ENCODE measurements around the gene LRRC46.

LRRC46 gene

GRCh38 chr17:47870056-47870455 is 38.6 kb downstream of the LRRC46 start:
- TF ChIP-seq CTCF (IDR thresholded peaks at IDR 0.05; ENCODE audit: insufficient read depth, low read depth, low read length, missing control alignments) = no peak
- DNase-seq (ENCODE audit: low read depth) = no peak
- no peak overlapping the region for H3K4me3 ChIP-seq (ENCODE audit: low read length)

DNA sequence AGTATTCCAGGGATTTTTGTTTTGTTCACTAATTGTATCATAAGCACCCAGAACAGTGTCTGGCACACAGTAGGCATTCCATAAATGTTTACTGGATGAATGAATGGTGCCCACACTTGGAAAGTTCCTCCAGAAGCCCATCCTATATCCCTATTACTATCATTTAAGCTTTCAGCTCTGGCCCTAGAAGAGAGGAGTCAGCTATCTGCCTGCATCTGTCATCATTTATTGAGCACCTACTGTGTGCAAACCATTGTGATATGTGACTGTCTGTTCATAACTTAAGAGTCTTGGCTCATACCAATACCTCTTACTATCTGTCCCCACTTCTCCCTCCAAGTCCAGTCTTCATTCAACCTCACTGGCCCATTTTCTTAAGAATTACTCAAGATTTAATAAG is 39.6 kb downstream of the LRRC46 start:
- no peak for DNase-seq (ENCODE audit: low read depth)
- no peak overlapping the region for H3K4me3 ChIP-seq (ENCODE audit: low read length)
- TF ChIP-seq CTCF (IDR thresholded peaks at IDR 0.05; ENCODE audit: insufficient read depth, low read depth, low read length, missing control alignments) = no peak

GRCh38 chr17:47872019-47872650 is 40.7 kb downstream of the LRRC46 start:
- peak; percentile 56 for DNase-seq (ENCODE audit: low read depth)
- TF ChIP-seq CTCF (IDR thresholded peaks at IDR 0.05; ENCODE audit: insufficient read depth, low read depth, low read length, missing control alignments) = no peak
- H3K4me3 ChIP-seq (ENCODE audit: low read length) = no peak overlapping the region

DNA sequence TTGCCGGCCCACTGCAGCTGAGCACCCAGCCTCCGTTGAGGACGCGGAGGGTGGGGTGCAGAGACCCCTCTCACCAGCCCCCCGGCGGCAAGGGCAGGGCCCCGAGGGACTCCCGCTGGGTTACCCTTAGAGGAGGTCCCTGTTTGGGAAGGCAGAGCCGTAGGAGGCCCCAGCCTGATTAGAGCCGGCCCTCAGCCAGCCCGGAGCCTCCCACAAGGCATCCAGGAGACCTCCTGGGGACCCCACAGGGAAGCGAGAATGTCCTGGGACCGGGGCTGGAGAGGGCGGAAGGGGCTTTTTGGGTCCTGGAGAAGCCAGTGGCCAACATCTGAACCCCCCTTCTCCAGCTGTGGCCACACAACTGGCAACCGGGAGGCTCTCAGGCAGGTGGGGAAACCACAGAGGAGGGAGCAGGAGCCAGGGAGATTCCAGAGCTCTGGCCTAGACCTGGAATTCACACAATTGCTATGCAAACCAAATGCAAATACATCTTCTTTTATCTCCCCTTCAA is 41.2 kb downstream of the LRRC46 start:
- no peak for DNase-seq (ENCODE audit: low read depth)
- no peak for TF ChIP-seq CTCF (IDR thresholded peaks at IDR 0.05; ENCODE audit: insufficient read depth, low read depth, low read length, missing control alignments)
- no peak overlapping the region for H3K4me3 ChIP-seq (ENCODE audit: low read length)

DNA sequence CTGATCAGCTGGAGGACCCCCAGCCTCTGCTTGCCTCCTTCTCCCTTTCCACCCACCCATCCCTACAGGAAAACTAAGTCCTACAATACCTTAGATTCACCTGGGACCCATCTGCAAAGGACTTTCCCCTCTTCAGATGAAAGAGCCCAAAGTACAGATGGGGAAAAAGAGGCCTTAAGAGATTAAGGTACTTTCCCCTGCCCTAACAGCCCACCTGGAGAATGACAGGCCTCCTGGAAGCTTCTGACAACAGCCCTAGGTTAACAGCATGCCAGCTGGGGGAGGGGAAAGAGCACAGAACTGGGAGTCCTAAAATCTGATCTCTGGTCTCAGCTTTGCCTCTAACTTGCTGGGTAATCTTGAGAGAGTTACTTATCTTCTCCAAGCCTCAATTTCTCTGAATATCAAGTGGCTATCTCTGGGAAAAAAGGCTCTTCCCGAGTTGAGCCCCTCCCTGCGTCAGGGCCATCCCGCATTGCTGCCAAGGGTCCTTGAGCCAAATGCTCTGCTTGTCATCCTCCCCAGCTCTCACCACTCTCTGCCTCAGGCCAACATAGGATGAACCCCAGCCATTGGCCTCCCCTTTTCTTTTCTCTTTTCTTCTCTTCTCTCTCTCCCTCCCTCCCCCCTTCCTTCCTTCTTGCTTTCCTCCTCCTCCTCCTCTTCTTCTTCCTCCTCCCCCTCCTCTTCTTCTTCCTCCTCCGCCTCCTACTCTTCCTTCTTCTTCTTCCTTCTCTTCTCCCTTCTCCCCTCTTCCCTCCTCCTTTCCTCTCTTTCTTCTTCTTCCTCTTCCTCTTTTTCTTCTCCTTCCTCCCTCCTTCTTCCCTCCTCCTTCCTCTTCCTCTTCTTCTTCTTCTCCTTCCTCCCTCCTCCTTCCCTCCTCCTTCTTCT is 42.0 kb downstream of the LRRC46 start:
- TF ChIP-seq CTCF (IDR thresholded peaks at IDR 0.05; ENCODE audit: insufficient read depth, low read depth, low read length, missing control alignments) = no peak
- no peak for DNase-seq (ENCODE audit: low read depth)
- H3K4me3 ChIP-seq (ENCODE audit: low read length) = no peak overlapping the region

DNA sequence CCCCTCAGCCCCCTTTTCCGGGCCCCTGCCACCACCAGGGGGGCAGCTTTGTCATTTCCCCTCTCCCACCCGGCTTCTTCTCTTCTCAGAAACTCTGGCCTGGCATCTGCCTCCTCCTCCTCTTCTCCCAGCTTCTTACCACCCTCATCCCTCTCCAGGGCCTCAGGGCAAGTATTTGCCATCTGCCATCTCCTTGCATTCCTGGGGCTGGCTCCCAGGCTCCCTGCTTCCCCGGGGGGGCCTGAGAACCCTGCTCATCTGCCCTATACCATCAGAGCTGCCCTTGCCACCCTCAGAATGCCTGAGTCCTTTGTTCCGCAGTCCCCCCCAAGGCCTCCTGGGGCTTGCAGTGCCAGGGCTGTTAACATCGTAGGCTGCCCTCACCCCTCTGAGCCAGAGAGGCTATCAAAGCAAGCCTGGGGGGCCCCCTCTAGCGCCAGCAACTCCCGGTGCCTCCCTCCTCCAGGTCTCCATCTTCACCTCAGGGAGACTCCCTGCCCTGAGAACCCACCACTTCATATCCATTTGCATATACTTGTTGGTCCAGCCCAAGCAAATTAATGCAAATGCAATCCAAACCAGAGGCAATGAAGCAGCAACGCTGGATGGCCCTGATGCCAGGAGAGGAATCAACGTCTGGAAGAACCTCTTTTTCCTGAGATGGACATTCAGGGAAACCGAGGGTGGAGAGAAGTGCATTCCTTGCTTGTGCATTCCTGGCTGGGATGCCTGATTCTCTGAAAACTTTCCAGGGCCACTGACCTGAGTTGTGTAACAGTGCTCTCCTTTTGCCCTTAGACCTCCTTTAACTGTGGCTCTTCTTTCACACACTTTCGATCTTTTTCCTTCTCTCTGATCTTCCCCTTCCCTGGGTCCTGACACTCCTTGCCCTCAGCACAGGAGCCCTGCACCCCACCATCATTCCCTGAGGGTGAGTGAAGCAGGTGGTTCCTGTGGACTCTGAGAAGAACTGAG is 43.8 kb downstream of the LRRC46 start:
- no peak overlapping the region for H3K4me3 ChIP-seq (ENCODE audit: low read length)
- DNase-seq (ENCODE audit: low read depth) = no peak
- no peak for TF ChIP-seq CTCF (IDR thresholded peaks at IDR 0.05; ENCODE audit: insufficient read depth, low read depth, low read length, missing control alignments)

All from epithelial cell of esophagus (primary cell).